B cell (primary cell): ENCODE results near the gene BLID. TPM values are rescaled to one million over a fixed set of nuclear protein-coding genes. Genes with fewer than 3 reads are reported as not detected.

Experiments
- ATAC-seq: fragments of 200-7000 bp; cut with Tn5 transposase; one replicate; pipeline ENCODE4 v1.10.0; 2021; ENCODE audit warnings: low read depth, mild to moderate bottlenecking, moderate number of reproducible peaks, moderate library complexity
- CTCF ChIA-PET: fragments of 350-600 bp; sonication (Branson Sonifier 250); formaldehyde crosslinking; loops from one replicate; lab custom pipeline; 2021; ENCODE audit warnings: antibody characterized with exemption, inconsistent platforms; lab: Charles Lee
- POLR2A ChIA-PET: fragments of 350-600 bp; sonication (Branson Sonifier 250); formaldehyde crosslinking; loops from one replicate; lab custom pipeline; 2021; ENCODE audit warnings: antibody characterized with exemption; lab: Charles Lee
- DNase-seq: peaks from one replicate; pipeline ENCODE4 v3.0.0; 2013
- H2AFZ ChIP-seq: 2 replicates; pipeline ENCODE4 v1.6.1; 2012; ENCODE audit warnings: mild to moderate bottlenecking, low read depth, low read length; ENCODE audit not compliant: insufficient read depth, poor library complexity, severe bottlenecking
- H3K27ac ChIP-seq, 2 donors: 1 replicate in 1 of 2; 2 replicates in 1 of 2; pipeline ENCODE4 v1.5.1; 2012 to 2013; ENCODE audit warnings: low read length in 2 of 2, mild to moderate bottlenecking in 2 of 2, moderate library complexity in 1 of 2
- H3K27me3 ChIP-seq, 4 experiments: fragments of 200-600 bp in 1 of 4; sonication (generic) in 1 of 4; replicated peaks in 1 of 4; 1 replicate in 2 of 4; 2 replicates in 2 of 4; pipeline versions ENCODE4 v1.6.1 to v1.7.0; 2013 to 2016; ENCODE audit warnings: low read length in 3 of 4, mild to moderate bottlenecking in 2 of 4, mixed read lengths in 1 of 4, moderate library complexity in 1 of 4; ENCODE audit not compliant: insufficient read depth in 4 of 4, control insufficient read depth in 3 of 4; ENCODE audit errors: control extremely low read depth in 1 of 4
- H3K36me3 ChIP-seq, 2 experiments: replicated peaks in 1 of 2; 1 replicate in 1 of 2; 2 replicates in 1 of 2; pipeline versions ENCODE4 v1.6.1 to v1.7.1; 2013; ENCODE audit warnings: low read length in 1 of 2; ENCODE audit not compliant: insufficient read depth in 2 of 2, control insufficient read depth in 1 of 2; ENCODE audit errors: control extremely low read depth in 1 of 2, extremely low read depth in 1 of 2
- H3K4me1 ChIP-seq, 2 donors: fragments of 200-600 bp in 1 of 2; sonication (generic) in 1 of 2; 1 replicate in 1 of 2; 2 replicates in 1 of 2; pipeline versions ENCODE4 v1.5.1 to v1.6.1; 2013 to 2017; ENCODE audit warnings: low read length in 2 of 2; ENCODE audit not compliant: control insufficient read depth in 2 of 2, insufficient read depth in 2 of 2
- H3K4me2 ChIP-seq: replicated peaks from 2 replicates; pipeline ENCODE3; 2012; ENCODE audit warnings: mild to moderate bottlenecking, low read depth, low read length; ENCODE audit not compliant: poor library complexity, severe bottlenecking
- H3K4me3 ChIP-seq, 5 experiments: fragments of 200-600 bp in 1 of 5; sonication (generic) in 1 of 5; 1 replicate in 3 of 5; 2 replicates in 2 of 5; pipeline versions ENCODE4 v1.5.1 to v1.7.0; 2011 to 2016; ENCODE audit warnings: low read length in 4 of 5, mild to moderate bottlenecking in 4 of 5, low read depth in 2 of 5, control low read depth in 1 of 5, moderate library complexity in 1 of 5; ENCODE audit not compliant: insufficient read depth in 1 of 5; ENCODE audit errors: control extremely low read depth in 1 of 5, extremely low read depth in 1 of 5
- H3K79me2 ChIP-seq: fragments of 200-600 bp; sonication (generic); one replicate; pipeline ENCODE4 v1.6.0; 2016; ENCODE audit warnings: low read length; ENCODE audit not compliant: control insufficient read depth, insufficient read depth
- H3K9ac ChIP-seq: fragments of 200-600 bp; sonication (generic); 2 replicates; pipeline ENCODE4 v1.6.1; 2017; ENCODE audit warnings: mild to moderate bottlenecking, low read length, moderate library complexity
- H3K9me3 ChIP-seq, 3 donors: one replicate each; pipeline versions ENCODE4 v1.6.1 to v1.7.1; 2013; ENCODE audit warnings: low read length in 2 of 3; ENCODE audit not compliant: control insufficient read depth in 2 of 3, insufficient read depth in 1 of 3; ENCODE audit errors: control extremely low read depth in 1 of 3
- H4K20me1 ChIP-seq: 2 replicates; pipeline ENCODE4 v1.6.0; 2012; ENCODE audit warnings: mild to moderate bottlenecking, low read length; ENCODE audit not compliant: insufficient read depth, control insufficient read depth, poor library complexity, severe bottlenecking
- H3K27ac Mint-ChIP-seq: one replicate; pipeline ENCODE4 v1.8.0; 2021; ENCODE audit warnings: mixed read lengths
- H3K27me3 Mint-ChIP-seq: one replicate; pipeline ENCODE4 v1.8.0; 2021; ENCODE audit warnings: mixed read lengths
- H3K4me1 Mint-ChIP-seq: one replicate; pipeline ENCODE4 v1.8.0; 2021; ENCODE audit warnings: mixed read lengths
- H3K4me3 Mint-ChIP-seq: one replicate; pipeline ENCODE4 v1.8.0; 2021; ENCODE audit warnings: mixed read lengths
- H3K9me3 Mint-ChIP-seq: one replicate; pipeline ENCODE4 v1.8.0; 2022; ENCODE audit warnings: mixed read lengths; ENCODE audit not compliant: insufficient read depth
- EZH2 ChIP-seq: IDR thresholded peaks from 2 replicates; pipeline ENCODE4 v1.6.1; 2012; ENCODE audit warnings: borderline replicate concordance, low read depth, mild to moderate bottlenecking, moderate library complexity, low read length; ENCODE audit not compliant: insufficient read depth, poor library complexity, severe bottlenecking
- WGBS: methylation state at CpG from one replicate; pipeline ENCODE4 v1.1.5; 2013; ENCODE audit warnings: missing lambda C conversion rate; ENCODE audit not compliant: insufficient coverage; 5-methylcytosine and 5-hydroxymethylcytosine counted together
- intact Hi-C: fragments of 100-400 bp; cut with micrococcal nuclease; formaldehyde crosslinking; loops from one replicate; pipeline ENCODE4 v1.10.0; 2022
- polyA plus RNA-seq: library from polyadenylated mRNA; depleted of rRNA; stranded (reverse); fragments of >200 nt; gene quantifications from 2 replicates; pipeline ENCODE4 v1.2.3, GENCODE V29; 2012
- total RNA-seq, 2 donors: library from RNA; stranded (reverse); fragments of 120-200 nt in 1 of 2; gene quantifications; 1 replicate in 1 of 2; 2 replicates in 1 of 2; pipeline versions ENCODE4 v1.2.3 to v1.2.4, GENCODE V29; 2013 to 2022
- TF ChIP-seq, protein P1 (sequence below): fragments of 200-600 bp; IDR thresholded peaks from one replicate; pipeline ENCODE4 v1.8.0; 2022; ENCODE audit warnings: antibody characterized with exemption, mild to moderate bottlenecking

The BLID gene
- total and polyA plus RNA-seq, 2 donors (not counting 1 experiment from before 2014, with no cell fraction given) = not detected

DNA sequence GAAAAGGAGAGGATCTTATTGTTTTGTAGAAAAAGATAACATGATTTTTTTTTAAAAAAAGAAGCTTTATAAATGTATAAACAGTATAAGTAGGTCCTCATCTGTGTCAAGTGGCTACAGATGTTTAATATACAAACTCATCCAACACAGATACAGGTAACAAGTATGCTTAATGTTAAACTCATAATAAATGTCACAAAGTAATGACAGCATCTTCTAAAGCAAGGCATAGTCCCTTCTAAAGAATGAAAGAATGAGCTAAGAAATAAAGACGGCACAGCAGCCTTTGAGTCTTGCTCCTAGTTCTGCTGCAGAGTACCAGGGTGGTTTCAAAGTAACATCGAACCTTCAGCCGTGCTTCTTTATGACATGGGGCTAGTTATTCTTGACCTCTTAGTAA lies 28.7 kb upstream of the BLID start:
- no peak for ATAC-seq
- no peaks in the 10 kb centered on the region for H3K4me1 ChIP-seq
- POLR2A ChIA-PET = no interaction called here

DNA sequence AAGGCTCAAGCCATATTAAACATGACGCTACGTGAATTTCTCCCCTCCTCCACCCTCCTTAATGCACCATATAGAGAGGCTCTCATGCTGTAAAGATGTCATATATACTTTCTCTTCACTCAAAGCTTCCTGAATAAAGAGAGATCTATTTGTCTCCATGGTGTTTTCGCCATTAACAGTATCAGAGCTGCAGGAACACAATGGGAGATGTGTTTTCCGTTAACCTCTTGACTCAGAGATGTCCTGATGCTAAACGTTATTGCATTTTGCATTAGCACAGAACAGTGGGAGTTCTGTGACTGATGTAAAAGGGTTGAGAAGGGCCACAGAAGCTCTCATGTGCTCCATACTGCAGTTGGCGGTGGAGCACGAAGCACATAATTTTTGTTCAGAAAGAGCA lies 25.7 kb upstream of the BLID start:
- no peaks in the 10 kb centered on the region for H3K9me3 ChIP-seq
- Mint-ChIP-seq H3K9me3 (no peaks in the 10 kb centered on the region), H3K4me3 (no peak overlapping the region), H3K27me3 (peaks cover 15% of the 10 kb centered on the region), H3K27ac (no peak overlapping the region), H3K4me1 (no peaks in the 10 kb centered on the region)
- 94% methylated on average over 7 of the region's 7 CpGs for WGBS
- no peaks in the 10 kb centered on the region for H3K36me3 ChIP-seq
- no peak overlapping the region for H3K9ac ChIP-seq
- no peak overlapping the region for H3K4me2 ChIP-seq
- no peaks in the 10 kb centered on the region for H3K4me1 ChIP-seq
- no peaks in the 10 kb centered on the region for H3K27me3 ChIP-seq
- no peaks in the 10 kb centered on the region for H3K79me2 ChIP-seq
- intact Hi-C loops = no loop called here
- CTCF ChIA-PET = no interaction called here
- no peak for TF ChIP-seq EZH2
- TF ChIP-seq, protein P1, sequence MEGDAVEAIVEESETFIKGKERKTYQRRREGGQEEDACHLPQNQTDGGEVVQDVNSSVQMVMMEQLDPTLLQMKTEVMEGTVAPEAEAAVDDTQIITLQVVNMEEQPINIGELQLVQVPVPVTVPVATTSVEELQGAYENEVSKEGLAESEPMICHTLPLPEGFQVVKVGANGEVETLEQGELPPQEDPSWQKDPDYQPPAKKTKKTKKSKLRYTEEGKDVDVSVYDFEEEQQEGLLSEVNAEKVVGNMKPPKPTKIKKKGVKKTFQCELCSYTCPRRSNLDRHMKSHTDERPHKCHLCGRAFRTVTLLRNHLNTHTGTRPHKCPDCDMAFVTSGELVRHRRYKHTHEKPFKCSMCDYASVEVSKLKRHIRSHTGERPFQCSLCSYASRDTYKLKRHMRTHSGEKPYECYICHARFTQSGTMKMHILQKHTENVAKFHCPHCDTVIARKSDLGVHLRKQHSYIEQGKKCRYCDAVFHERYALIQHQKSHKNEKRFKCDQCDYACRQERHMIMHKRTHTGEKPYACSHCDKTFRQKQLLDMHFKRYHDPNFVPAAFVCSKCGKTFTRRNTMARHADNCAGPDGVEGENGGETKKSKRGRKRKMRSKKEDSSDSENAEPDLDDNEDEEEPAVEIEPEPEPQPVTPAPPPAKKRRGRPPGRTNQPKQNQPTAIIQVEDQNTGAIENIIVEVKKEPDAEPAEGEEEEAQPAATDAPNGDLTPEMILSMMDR = no peak
- H3K27ac ChIP-seq = no peak overlapping the region
- no peak for DNase-seq
- no peak for ATAC-seq
- H3K4me3 ChIP-seq = no peak overlapping the region
- no peaks in the 10 kb centered on the region for H4K20me1 ChIP-seq
- POLR2A ChIA-PET = no interaction called here
- no peak overlapping the region for H2AFZ ChIP-seq

More for the DNA sequence above, 28.7 kb upstream of the BLID start:
- H3K9me3 Mint-ChIP-seq = no peaks in the 10 kb centered on the region
- Histone ChIP-seq H2AFZ (no peak overlapping the region), H3K27ac (no peak overlapping the region), H3K27me3 (no peaks in the 10 kb centered on the region), H3K79me2 (no peaks in the 10 kb centered on the region), H3K9me3 (no peaks in the 10 kb centered on the region), H3K4me3 (no peak overlapping the region), H3K4me2 (no peak overlapping the region), H4K20me1 (no peaks in the 10 kb centered on the region), H3K36me3 (no peaks in the 10 kb centered on the region), H3K9ac (no peak overlapping the region)
- H3K27me3 Mint-ChIP-seq = peaks cover 19% of the 10 kb centered on the region
- TF ChIP-seq EZH2 = no peak
- TF ChIP-seq, protein P1 = no peak
- no peaks in the 10 kb centered on the region for H3K4me1 Mint-ChIP-seq
- intact Hi-C loops = no loop called here
- H3K4me3 Mint-ChIP-seq = no peak overlapping the region
- 100% methylated on average over 1 of the region's 3 CpGs for WGBS
- CTCF ChIA-PET = no interaction called here
- DNase-seq = no peak
- no peak overlapping the region for H3K27ac Mint-ChIP-seq
